ENCODE data around the gene NEK7.
"Not testable (repeated sequence)": the region's sequence is repeated elsewhere in the genome, so short reads cannot be mapped to it uniquely, and the experiment has no call there.

NEK7 gene

DNA sequence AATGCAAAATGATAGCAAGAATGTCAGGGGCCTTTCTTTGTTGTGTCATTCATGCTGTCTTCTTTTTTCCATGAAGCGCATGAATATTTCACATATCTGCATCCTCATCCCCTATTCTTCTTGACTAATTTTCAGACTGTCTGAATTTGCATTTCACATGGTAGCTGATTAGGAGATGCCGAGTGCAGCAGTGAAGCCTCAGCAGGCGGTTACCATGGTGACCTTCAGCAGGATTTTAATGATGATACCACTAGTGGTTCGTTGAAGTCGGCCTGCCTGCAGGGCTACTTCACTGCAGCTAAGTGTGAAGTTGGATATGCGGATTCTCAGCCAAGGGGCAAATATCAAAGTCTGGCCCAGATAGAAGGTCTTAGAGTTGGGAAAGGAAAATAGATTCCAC lies 141.8 kb downstream of the NEK7 start:
- no peak for DNase-seq (ENCODE audit: insufficient read length, low spot score)
- FAIRE-seq = no peak

DNA sequence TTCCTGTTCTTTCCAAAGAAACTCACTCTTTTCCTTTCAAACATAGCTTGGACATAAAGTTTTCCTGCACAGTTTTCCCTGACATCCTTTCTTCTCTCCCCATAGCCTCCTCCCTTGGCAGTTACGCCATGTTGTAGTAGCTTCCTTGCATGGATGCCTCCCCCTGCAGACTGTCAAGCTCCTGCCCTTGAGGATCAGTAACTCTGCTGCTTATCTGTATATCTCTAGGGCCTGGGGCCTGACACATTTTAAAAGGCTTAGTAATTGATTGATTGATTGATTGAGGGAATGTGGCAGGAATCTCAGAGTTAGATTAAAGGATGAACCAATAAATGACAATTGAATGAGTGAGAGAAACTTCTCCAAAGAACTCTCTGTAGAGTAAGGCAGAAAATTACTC lies 143.7 kb downstream of the NEK7 start:
- no peak for FAIRE-seq
- TF ChIP-seq POLR2A (IDR thresholded peaks at IDR 0.05; ENCODE audit: low read depth, low read length) = no peak
- DNase-seq (ENCODE audit: insufficient read length, low spot score) = no peak

More for the DNA sequence above, 141.8 kb downstream of the NEK7 start:
- no peak for TF ChIP-seq POLR2A (IDR thresholded peaks at IDR 0.05; ENCODE audit: low read depth, low read length)

DNA sequence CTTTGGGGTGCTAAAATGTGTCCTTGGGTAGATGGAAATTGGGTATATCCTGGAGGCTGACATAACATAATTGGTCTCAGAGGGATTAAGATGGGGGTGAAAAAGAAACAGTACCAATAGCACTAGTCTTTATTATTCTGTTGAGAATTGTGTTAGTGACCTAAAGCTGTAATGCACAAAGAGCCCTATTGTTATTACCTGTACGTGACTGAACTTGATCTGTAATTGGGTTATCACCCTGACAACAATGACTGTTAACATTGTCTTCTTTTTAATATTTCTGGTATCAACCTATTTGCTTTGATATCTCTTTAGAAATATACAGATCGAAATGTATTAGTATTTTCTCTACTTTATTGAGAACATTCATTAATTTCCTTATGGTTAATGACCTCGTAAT lies 147.6 kb downstream of the NEK7 start:
- no peak for TF ChIP-seq POLR2A (IDR thresholded peaks at IDR 0.05; ENCODE audit: low read depth, low read length)
- FAIRE-seq (no peak), DNase-seq (ENCODE audit: insufficient read length, low spot score) (no peak)

- DNase-seq (ENCODE audit: insufficient read length, low spot score); FAIRE-seq: not testable (repeated sequence)
Measured at GRCh38 chr1:198314817-198315216, 158.0 kb downstream of the NEK7 start.

GRCh38 chr1:198315331-198315730 lies 158.5 kb downstream of the NEK7 start:
- not testable (repeated sequence) for FAIRE-seq; DNase-seq (ENCODE audit: insufficient read length, low spot score)

DNA sequence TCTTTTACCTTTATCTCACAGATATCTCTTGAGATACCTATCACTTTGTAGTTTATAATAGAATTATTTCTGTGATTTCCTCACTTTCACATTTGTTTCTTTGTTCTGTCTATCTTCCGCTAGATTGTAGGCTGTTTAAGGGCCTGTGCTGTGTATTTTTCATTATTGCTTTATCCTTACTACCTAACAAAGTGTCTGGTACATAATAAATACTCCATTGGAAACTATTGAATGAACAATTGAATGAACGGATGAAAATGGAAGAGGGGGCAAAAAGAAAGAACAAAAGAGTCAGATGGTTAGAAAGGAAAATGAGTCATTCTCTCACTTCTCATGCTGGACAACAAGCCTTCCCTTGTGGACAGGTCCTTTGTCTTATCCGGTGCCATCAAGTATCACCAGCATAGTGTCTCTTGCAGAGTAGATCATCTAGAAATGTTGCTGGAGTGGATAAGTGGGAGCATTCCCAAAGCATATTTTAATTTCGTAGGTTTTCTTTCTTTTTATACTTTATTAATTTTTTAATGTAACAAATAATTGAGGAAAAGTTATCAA lies 159.8 kb downstream of the NEK7 start:
- DNase-seq (ENCODE audit: insufficient read length, low spot score) (no peak), FAIRE-seq (no peak)
- no peak for TF ChIP-seq POLR2A (IDR thresholded peaks at IDR 0.05; ENCODE audit: low read depth, low read length)

GRCh38 chr1:198318085-198318484 lies 161.3 kb downstream of the NEK7 start:
- no peak for FAIRE-seq

GRCh38 chr1:198320759-198321158 lies 164.0 kb downstream of the NEK7 start:
- TF ChIP-seq POLR2A (IDR thresholded peaks at IDR 0.05; ENCODE audit: low read depth, low read length) = no peak
- FAIRE-seq (peak; percentile 48), DNase-seq (ENCODE audit: insufficient read length, low spot score) (no peak)

More at GRCh38 chr1:198318085-198318484, 161.3 kb downstream of the NEK7 start:
- DNase-seq (ENCODE audit: insufficient read length, low spot score) = no peak
- TF ChIP-seq POLR2A (IDR thresholded peaks at IDR 0.05; ENCODE audit: low read depth, low read length) = no peak

DNA sequence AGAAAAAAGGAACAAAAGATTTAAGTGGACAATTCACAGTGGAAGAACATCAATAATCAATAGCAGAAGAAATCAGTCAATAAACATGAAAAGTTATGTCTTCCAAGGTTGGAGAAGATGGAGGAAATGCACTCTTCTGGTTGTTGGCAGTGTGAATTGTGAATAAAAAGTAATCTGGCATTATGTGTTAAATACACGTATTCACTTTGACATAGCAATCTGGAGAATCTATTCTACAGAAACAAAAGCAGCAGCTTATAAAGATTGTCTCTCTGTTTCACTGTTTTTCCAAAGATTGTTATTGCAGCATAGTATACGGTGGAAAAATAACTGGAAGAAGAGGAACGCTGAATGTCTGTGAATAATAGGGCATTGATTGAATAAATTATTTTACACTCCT lies 169.4 kb downstream of the NEK7 start:
- DNase-seq (ENCODE audit: insufficient read length, low spot score) = no peak
- no peak for TF ChIP-seq POLR2A (IDR thresholded peaks at IDR 0.05; ENCODE audit: low read depth, low read length)
- FAIRE-seq = no peak

DNA sequence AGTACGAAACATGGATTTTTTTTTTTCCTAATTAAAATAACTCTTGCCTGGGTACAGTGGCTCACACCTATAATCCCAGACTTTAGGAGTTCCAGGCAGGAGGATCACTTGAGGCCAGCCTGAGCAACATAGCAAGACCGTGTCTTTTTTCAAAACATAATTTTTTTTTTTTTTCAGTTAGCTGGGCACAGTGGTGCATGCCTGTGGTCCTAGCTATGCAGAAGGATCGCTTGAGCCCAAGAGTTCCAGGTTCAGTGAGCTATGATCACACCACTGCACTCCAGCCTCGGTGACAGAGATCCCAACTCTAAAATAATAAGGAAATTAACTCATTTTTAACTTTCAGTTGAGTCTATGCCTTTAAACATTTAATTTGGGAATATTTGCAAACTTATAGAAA lies 170.1 kb downstream of the NEK7 start:
- FAIRE-seq = no peak
- no peak for DNase-seq (ENCODE audit: insufficient read length, low spot score)
- no peak for TF ChIP-seq POLR2A (IDR thresholded peaks at IDR 0.05; ENCODE audit: low read depth, low read length)

DNA sequence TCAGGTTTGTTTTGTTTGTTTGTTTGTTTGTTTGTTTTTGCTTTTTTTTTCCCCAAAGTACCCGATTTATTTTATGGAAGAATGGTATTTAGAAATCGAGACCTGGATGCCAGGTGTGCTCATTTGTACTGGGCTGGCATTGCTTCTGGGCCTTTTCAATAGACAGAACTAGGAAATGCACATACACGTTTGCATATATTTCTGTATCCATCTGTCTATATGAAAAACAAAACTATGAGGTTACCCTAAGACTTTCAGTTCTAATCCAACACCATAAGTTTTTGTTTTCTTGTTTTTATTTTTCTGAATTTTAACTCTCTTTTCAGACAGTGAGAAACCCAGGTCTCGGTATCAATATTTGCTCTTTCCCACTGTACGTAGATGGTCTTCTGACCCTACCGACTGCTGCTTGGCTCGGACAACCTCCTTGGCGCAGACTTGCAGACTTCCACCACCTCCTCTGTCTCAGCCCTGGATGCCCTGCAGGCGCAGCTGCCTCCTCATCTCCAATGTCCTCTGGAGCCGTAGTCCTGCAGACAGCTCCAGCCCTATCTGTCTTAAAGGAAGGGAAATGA lies 171.7 kb downstream of the NEK7 start:
- FAIRE-seq (no peak), DNase-seq (ENCODE audit: insufficient read length, low spot score) (no peak)
- no peak for TF ChIP-seq POLR2A (IDR thresholded peaks at IDR 0.05; ENCODE audit: low read depth, low read length)

GRCh38 chr1:198330982-198331615 lies 174.3 kb downstream of the NEK7 start:
- TF ChIP-seq POLR2A (IDR thresholded peaks at IDR 0.05; ENCODE audit: low read depth, low read length) = no peak
- FAIRE-seq (no peak), DNase-seq (ENCODE audit: insufficient read length, low spot score) (no peak)

DNA sequence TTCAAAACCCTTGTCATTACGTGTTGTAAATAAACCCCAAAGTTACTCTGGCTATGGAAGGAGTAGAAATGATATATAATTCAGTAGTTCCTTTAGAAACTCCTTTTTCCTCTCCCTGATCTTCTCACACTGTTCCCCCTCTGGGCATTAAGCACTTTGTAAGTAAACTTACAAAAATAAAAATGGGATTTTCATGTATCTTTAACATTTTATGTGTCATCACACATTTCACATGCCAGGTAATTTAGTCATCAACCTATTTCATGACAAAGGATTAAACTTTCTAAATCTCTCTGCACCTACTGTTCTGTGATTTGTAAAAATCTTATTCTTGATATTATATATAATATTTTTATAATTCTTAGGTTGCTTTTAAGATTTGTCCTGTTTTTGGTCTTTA lies 176.9 kb downstream of the NEK7 start:
- DNase-seq (ENCODE audit: insufficient read length, low spot score) (no peak), FAIRE-seq (no peak)

GRCh38 chr1:198335663-198336062 lies 178.9 kb downstream of the NEK7 start:
- FAIRE-seq (no peak), DNase-seq (ENCODE audit: insufficient read length, low spot score) (no peak)
- TF ChIP-seq POLR2A (IDR thresholded peaks at IDR 0.05; ENCODE audit: low read depth, low read length) = no peak

More for the DNA sequence above, 176.9 kb downstream of the NEK7 start:
- no peak for TF ChIP-seq POLR2A (IDR thresholded peaks at IDR 0.05; ENCODE audit: low read depth, low read length)

GRCh38 chr1:198337886-198338285 lies 181.1 kb downstream of the NEK7 start:
- DNase-seq (ENCODE audit: insufficient read length, low spot score) (no peak), FAIRE-seq (no peak)
- no peak for TF ChIP-seq POLR2A (IDR thresholded peaks at IDR 0.05; ENCODE audit: low read depth, low read length)
